ENCODE results near the gene TRAPPC13.

GRCh38 chr5:65695162-65695755 is 70.4 kb downstream of the TRAPPC13 start:
- TF ChIP-seq CTCF (IDR thresholded peaks at IDR 0.05) (no peak), EZH2phosphoT487 (IDR thresholded peaks at IDR 0.05) (no peak), EZH2 (IDR thresholded peaks at IDR 0.05) (no peak)

Data from neural progenitor cell (in vitro differentiated cells).